ENCODE measurements around the gene ITPKC. TPM values are rescaled to one million over a fixed set of nuclear protein-coding genes. Genes with fewer than 3 reads are reported as not detected.

ITPKC gene
- polyA plus RNA-seq, 1 of the 3 experiments (the other 2 are of a cell fraction), result 6.3 TPM

- no peak for DNase-seq
- no peak overlapping the region for H3K4me2 ChIP-seq
- no peaks in the 10 kb centered on the region for H3K9me2 ChIP-seq
- H4K20me1 ChIP-seq (ENCODE audit: insufficient read depth), result no peaks in the 10 kb centered on the region
- no peaks in the 10 kb centered on the region for H3K27me3 ChIP-seq (ENCODE audit: insufficient read depth)
- ChIA-PET CTCF (interaction anchor here (0.8 kb wide), 1 partner anchor 79 kb away, joined by 3 read pairs; no protein-coding TSS in a partner anchor), POLR2A (interaction anchor here (1.3 kb wide), 1 partner anchor 10 kb away, joined by 3 read pairs; no protein-coding TSS in a partner anchor)
- H3K27ac ChIP-seq (ENCODE audit: low read depth in 2 of 2, low read length in 1 of 2), result no peak overlapping the region
- 0 out of 4 replicates have a peak, but pooled peaks cover 0 to 4% of the 10 kb centered on the region in 2 experiments for H3K4me1 ChIP-seq (ENCODE audit: control insufficient read depth in 1 of 2, insufficient read depth in 2 of 2, low read depth in 1 of 2, low read length in 1 of 2)
- no peaks in the 10 kb centered on the region for H3K79me2 ChIP-seq (ENCODE audit: insufficient read depth)
- no peak overlapping the region for H3K4me3 ChIP-seq (ENCODE audit: low read depth in 2 of 2, low read length in 1 of 2)
- 91% methylated on average over 6 of the region's 6 CpGs for WGBS (ENCODE audit: low lambda C conversion rate)
- H3K36me3 ChIP-seq (replicated peaks in 1 of 2; ENCODE audit: control insufficient read depth in 1 of 2, insufficient read depth in 2 of 2, low read length in 1 of 2), result peaks cover 9% of the 10 kb centered on the region in 2 experiments
- no peak overlapping the region for H2AFZ ChIP-seq (ENCODE audit: low read depth)
- no peaks in the 10 kb centered on the region for H3F3A ChIP-seq (replicated peaks; ENCODE audit: insufficient read depth)
- no peak overlapping the region for H3K9ac ChIP-seq
- no peaks in the 10 kb centered on the region for H3K9me3 ChIP-seq
- no peak for TF ChIP-seq TAF1 (IDR thresholded peaks at IDR 0.05; ENCODE audit: borderline replicate concordance, low read depth, low read length)
- TF ChIP-seq ZBTB33 (IDR thresholded peaks at IDR 0.05; ENCODE audit: borderline replicate concordance, low read depth), result no peak
- no peak for TF ChIP-seq YY1 (IDR thresholded peaks at IDR 0.05; ENCODE audit: low read depth)
- no peak for TF ChIP-seq CHD2 (IDR thresholded peaks at IDR 0.05; ENCODE audit: low read length, partially characterized antibody)
- TF ChIP-seq CTCF (IDR thresholded peaks at IDR 0.05), result no peak
- TF ChIP-seq NRF1 (IDR thresholded peaks at IDR 0.05; ENCODE audit: low read depth, low read length), result no peak
- TF ChIP-seq SMC3 (IDR thresholded peaks at IDR 0.05; ENCODE audit: low read depth, low read length), result no peak
- TF ChIP-seq ELF1 (IDR thresholded peaks at IDR 0.05), result no peak
- no peak for TF ChIP-seq EP300 (IDR thresholded peaks at IDR 0.05; ENCODE audit: borderline replicate concordance in 1 of 2, low read depth in 1 of 2, low read length in 1 of 2)
- TF ChIP-seq USF1 (IDR thresholded peaks at IDR 0.05; ENCODE audit: borderline replicate concordance, low read depth), result no peak
- TF ChIP-seq MXI1 (IDR thresholded peaks at IDR 0.05; ENCODE audit: low read depth, low read length), result no peak
- TF ChIP-seq IRF3 (IDR thresholded peaks at IDR 0.05; ENCODE audit: low read depth, low read length), result no peak
- no peak for TF ChIP-seq FOXM1 (IDR thresholded peaks at IDR 0.05; ENCODE audit: low read depth)
- no peak for TF ChIP-seq RAD21 (IDR thresholded peaks at IDR 0.05; ENCODE audit: low read length)
- TF ChIP-seq REST (IDR thresholded peaks at IDR 0.05; ENCODE audit: low read depth, low read length), result no peak
Measured at GRCh38 chr19:40740747-40741146, 23.8 kb downstream of the ITPKC start.

Measured in SK-N-SH (cell line).